Stimulated activated memory B cell treated with anti-CD40 and anti-IgM and Interleukin-4, amounts not matched to agents 10 μg/mL and 1 μg/mL and 100 μg/mL, for 72 hours (primary cell): ENCODE data around the gene ARHGAP15.
A peak's percentile ranks its signal among the peaks of the same experiment; 100 is the strongest.
"Not testable (repeated sequence)": the region's sequence is repeated elsewhere in the genome, so short reads cannot be mapped to it uniquely, and the experiment has no call there.

Experiments
- ATAC-seq: fragments of 150-1000 bp; cut with Tn5 transposase; 2 replicates; pipeline ENCODE4 v1.10.0; 2021
- H3K27ac Mint-ChIP-seq: one replicate; pipeline ENCODE4 v1.8.0; 2022; ENCODE audit warnings: mild to moderate bottlenecking, mixed read lengths
- H3K27me3 Mint-ChIP-seq: one replicate; pipeline ENCODE4 v1.8.0; 2022; ENCODE audit warnings: mixed read lengths
- H3K36me3 Mint-ChIP-seq: one replicate; pipeline ENCODE4 v1.8.0; 2022; ENCODE audit warnings: mixed read lengths
- H3K4me1 Mint-ChIP-seq: one replicate; pipeline ENCODE4 v1.8.0; 2022; ENCODE audit warnings: mixed read lengths
- H3K4me3 Mint-ChIP-seq: one replicate; pipeline ENCODE4 v1.8.0; 2022; ENCODE audit warnings: mild to moderate bottlenecking, moderate library complexity, mixed read lengths
- H3K9me3 Mint-ChIP-seq: one replicate; pipeline ENCODE4 v1.8.0; 2022; ENCODE audit warnings: mixed read lengths

Gene ARHGAP15

DNA sequence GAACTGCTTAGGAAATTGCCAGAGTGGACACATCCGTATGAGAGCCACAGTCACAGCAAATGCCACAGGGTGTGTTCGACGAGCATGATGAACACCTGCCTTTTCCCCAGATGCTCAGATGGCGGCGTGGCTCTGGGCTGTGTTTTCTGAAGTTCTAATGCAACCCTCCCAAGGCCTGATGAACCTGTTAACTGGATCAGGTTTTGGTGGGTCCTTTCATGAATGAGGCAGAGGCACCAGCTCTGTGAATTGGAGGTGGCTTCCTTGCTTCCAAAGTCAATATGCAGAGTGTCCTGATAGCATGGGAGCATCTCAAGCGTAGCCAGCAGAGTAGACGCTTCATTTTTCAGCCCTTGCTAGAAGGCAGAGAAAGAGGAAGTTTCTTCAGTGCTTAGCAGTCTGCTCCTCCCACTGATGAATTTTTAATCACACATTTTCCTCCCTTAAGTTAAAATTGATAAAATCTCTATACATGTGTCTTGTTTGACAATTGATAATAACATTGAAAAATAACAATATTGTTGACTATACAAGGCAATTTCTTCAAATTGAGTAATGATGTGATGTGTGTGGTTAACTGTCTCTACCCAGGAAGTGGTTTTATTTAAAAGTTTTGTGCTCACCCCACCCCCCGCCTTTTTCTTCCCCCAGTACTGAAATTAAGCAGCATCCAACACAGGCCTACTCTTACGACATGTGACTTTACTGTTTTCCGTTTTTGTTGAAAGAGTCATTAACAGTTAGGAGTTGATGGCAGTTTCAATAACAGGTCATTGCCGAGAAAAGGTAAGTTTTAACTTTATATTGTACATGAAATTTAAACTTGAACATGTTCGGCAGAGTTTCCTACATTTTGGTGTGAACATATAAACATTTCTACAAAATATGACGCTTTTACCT, at the start of gene ARHGAP15:
Gene ARHGAP15, plus strand, starts transcription at position 739 of the 900 bp plus-strand sequence.
- Mint-ChIP-seq H3K27ac (peak within 1 kb of the TSS; percentile 100), H3K4me3 (peak within 1 kb of the TSS; percentile 82), H3K9me3 (no peaks in the 10 kb centered on the region), H3K4me1 (peaks cover 23% of the 10 kb centered on the region), H3K36me3 (peaks cover 9% of the 10 kb centered on the region), H3K27me3 (no peaks in the 10 kb centered on the region)
- peak; percentile 97 for ATAC-seq

GRCh38 chr2:143081616-143082015, 47.6 kb upstream of the ARHGAP15 start:
- H3K4me1 Mint-ChIP-seq = peaks cover 6% of the 10 kb centered on the region
- H3K9me3 Mint-ChIP-seq = peaks cover 1% of the 10 kb centered on the region
- no peaks in the 10 kb centered on the region for H3K36me3 Mint-ChIP-seq
- H3K4me3 Mint-ChIP-seq = no peak overlapping the region
- no peak for ATAC-seq
- H3K27ac Mint-ChIP-seq = no peak overlapping the region
- H3K27me3 Mint-ChIP-seq = no peaks in the 10 kb centered on the region

- H3K4me3 Mint-ChIP-seq = no peak overlapping the region
- ATAC-seq = peak; percentile 57
- no peak overlapping the region for H3K27ac Mint-ChIP-seq
- H3K36me3 Mint-ChIP-seq = no peaks in the 10 kb centered on the region
- H3K9me3 Mint-ChIP-seq = no peaks in the 10 kb centered on the region
- H3K27me3 Mint-ChIP-seq = no peaks in the 10 kb centered on the region
- peaks cover 6% of the 10 kb centered on the region for H3K4me1 Mint-ChIP-seq
Observed at GRCh38 chr2:143083636-143084035, 45.6 kb upstream of the ARHGAP15 start.

- no peak for ATAC-seq
- Mint-ChIP-seq H3K27me3 (no peaks in the 10 kb centered on the region), H3K4me3 (no peak overlapping the region), H3K4me1 (peaks cover 6% of the 10 kb centered on the region), H3K27ac (no peak overlapping the region), H3K36me3 (no peaks in the 10 kb centered on the region), H3K9me3 (no peaks in the 10 kb centered on the region)
Observed at GRCh38 chr2:143084462-143084861, 44.8 kb upstream of the ARHGAP15 start.

GRCh38 chr2:143085125-143085784, 44.0 kb upstream of the ARHGAP15 start:
- H3K9me3 Mint-ChIP-seq = no peaks in the 10 kb centered on the region
- H3K4me3 Mint-ChIP-seq = no peak overlapping the region
- H3K27ac Mint-ChIP-seq = peak overlapping the region; percentile 18
- no peak for ATAC-seq
- no peaks in the 10 kb centered on the region for H3K27me3 Mint-ChIP-seq
- H3K36me3 Mint-ChIP-seq = no peaks in the 10 kb centered on the region
- H3K4me1 Mint-ChIP-seq = peaks cover 6% of the 10 kb centered on the region

GRCh38 chr2:143087033-143087432, 42.2 kb upstream of the ARHGAP15 start:
- H3K27ac Mint-ChIP-seq = no peak overlapping the region
- peaks cover 6% of the 10 kb centered on the region for H3K4me1 Mint-ChIP-seq
- no peaks in the 10 kb centered on the region for H3K9me3 Mint-ChIP-seq
- ATAC-seq = no peak
- H3K36me3 Mint-ChIP-seq = no peaks in the 10 kb centered on the region
- H3K4me3 Mint-ChIP-seq = no peak overlapping the region
- no peaks in the 10 kb centered on the region for H3K27me3 Mint-ChIP-seq

DNA sequence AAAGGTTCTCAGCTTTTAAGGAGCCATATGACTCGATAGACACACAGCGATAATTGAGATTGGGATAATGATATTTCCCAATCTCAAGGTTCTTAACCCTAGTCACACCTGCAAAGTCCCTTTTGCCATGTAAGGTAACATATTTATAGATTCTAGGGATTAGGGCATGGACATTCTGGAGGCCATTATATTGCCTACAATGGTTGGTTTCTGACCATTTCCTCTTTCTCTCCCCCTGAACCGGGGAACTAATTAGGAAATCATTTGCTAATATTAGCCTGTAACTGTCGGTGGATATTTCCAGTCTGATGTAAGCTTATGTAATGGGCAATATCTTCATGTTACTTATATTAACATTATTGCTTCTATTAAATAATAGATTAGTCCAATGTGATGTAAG, 40.8 kb upstream of the ARHGAP15 start:
- H3K9me3 Mint-ChIP-seq = no peaks in the 10 kb centered on the region
- no peak for ATAC-seq
- no peaks in the 10 kb centered on the region for H3K27me3 Mint-ChIP-seq
- no peaks in the 10 kb centered on the region for H3K36me3 Mint-ChIP-seq
- H3K27ac Mint-ChIP-seq = no peak overlapping the region
- H3K4me3 Mint-ChIP-seq = no peak overlapping the region
- H3K4me1 Mint-ChIP-seq = peaks cover 6% of the 10 kb centered on the region

DNA sequence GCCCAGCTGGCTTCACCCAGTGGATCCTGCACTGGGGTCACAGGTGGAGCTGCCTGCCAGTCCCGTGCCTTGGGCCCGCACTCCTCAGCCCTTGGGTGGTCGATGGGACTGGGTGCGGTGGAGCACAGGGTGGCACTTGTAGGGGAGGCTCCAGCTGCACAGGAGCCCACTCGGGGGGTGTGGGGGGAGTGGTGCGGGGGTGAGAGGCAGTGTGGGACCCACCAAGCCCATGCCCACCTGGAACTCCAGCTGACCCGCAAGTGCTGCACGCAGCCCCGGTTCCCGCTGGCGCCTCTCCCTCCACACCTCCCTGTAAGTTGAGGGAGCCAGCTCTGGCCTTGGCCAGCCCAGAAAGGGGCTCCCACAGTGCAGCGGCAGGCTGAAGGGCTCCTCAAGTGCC, 39.7 kb upstream of the ARHGAP15 start:
- H3K36me3 Mint-ChIP-seq, ATAC-seq, H3K27me3 Mint-ChIP-seq, H3K27ac Mint-ChIP-seq, H3K4me1 Mint-ChIP-seq, H3K9me3 Mint-ChIP-seq, H3K4me3 Mint-ChIP-seq: not testable (repeated sequence)

DNA sequence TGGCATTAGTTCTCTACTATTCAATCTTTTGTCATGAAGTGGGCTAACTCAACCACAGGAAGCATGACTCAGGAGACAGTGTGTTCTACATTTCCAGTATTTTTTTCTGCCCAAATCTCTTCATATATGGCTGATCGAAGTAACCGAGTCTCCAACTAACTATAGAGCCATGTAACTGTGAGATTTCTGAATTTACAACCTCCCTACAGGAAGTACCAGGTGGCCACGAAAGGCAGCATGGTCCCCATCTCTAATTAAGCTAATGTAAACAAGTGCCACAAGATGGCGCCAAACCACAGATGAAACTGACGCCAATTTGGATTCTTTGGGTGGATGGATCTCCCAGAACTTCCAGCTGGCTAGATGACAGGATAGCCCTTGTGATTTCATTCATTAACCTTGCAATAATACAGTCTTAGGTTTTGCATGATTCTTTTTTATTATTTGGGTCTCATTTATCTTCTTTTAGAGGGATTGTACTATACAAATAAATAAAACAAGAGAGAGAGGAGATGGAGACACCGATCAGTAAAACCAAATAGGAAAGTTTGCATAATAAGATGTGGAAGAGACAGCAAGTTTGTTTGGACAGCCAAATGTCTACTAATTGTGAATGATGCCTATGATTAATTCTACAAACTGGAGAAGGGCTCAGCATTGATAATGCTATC, 18.3 kb upstream of the ARHGAP15 start:
- no peak overlapping the region for H3K4me3 Mint-ChIP-seq
- no peaks in the 10 kb centered on the region for H3K36me3 Mint-ChIP-seq
- H3K27me3 Mint-ChIP-seq = no peaks in the 10 kb centered on the region
- H3K4me1 Mint-ChIP-seq = peaks cover 6% of the 10 kb centered on the region
- H3K9me3 Mint-ChIP-seq = no peaks in the 10 kb centered on the region
- peak; percentile 74 for ATAC-seq
- H3K27ac Mint-ChIP-seq = no peak overlapping the region

DNA sequence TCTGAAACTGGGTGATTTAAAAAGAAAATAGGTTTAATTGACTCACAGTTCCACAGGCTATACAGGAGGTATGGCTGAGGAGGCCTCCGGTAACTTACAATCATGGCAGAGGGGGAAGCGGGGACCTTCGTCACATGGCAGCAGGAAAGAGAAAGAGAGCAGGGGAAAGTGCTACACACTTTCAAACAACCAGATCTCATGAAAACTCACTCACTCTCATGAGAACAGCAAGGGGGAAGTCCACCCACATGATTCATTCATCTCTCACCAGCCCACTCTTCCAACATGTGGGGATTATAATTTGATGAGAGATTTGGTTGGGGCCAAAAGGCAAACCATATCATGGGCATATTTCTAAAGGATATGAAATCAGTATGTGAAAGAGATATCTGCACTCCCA, 12.0 kb upstream of the ARHGAP15 start:
- H3K36me3 Mint-ChIP-seq = no peaks in the 10 kb centered on the region
- ATAC-seq = no peak
- H3K27ac Mint-ChIP-seq = peak overlapping the region; percentile 4

DNA sequence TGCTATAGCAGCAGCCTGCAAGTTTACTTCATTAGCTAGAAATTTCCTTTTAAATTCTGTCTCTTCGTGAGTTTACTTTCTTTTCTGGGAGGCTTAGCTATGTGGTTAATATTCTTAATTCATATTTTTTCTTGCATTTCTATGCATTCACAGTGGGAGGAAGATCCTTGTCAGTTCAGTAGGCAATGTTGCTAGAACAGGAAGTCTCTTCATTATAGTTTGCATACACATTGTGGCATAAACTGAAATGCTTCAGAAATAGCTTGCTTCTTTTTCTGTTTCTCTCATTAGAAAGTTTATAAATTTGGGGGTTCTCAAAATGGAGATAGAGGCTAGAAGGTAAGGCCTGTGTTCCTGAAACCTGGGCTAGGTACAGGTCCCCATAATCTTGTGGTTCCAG, 8.1 kb upstream of the ARHGAP15 start:
- H3K27ac Mint-ChIP-seq = no peak overlapping the region
- peaks cover 13% of the 10 kb centered on the region for H3K4me1 Mint-ChIP-seq
- ATAC-seq = no peak
- no peaks in the 10 kb centered on the region for H3K9me3 Mint-ChIP-seq
- no peaks in the 10 kb centered on the region for H3K27me3 Mint-ChIP-seq
- H3K36me3 Mint-ChIP-seq = no peaks in the 10 kb centered on the region
- no peak overlapping the region for H3K4me3 Mint-ChIP-seq

More for the DNA sequence above, 12.0 kb upstream of the ARHGAP15 start:
- H3K27me3 Mint-ChIP-seq = no peaks in the 10 kb centered on the region
- no peak overlapping the region for H3K4me3 Mint-ChIP-seq
- H3K4me1 Mint-ChIP-seq = peaks cover 13% of the 10 kb centered on the region
- H3K9me3 Mint-ChIP-seq = no peaks in the 10 kb centered on the region

- Mint-ChIP-seq H3K4me1 (peaks cover 11% of the 10 kb centered on the region), H3K9me3 (no peaks in the 10 kb centered on the region), H3K4me3 (no peak overlapping the region), H3K27me3 (no peaks in the 10 kb centered on the region), H3K36me3 (no peaks in the 10 kb centered on the region), H3K27ac (no peak overlapping the region)
- ATAC-seq = no peak
Observed at GRCh38 chr2:143121957-143122356, 7.3 kb upstream of the ARHGAP15 start.

GRCh38 chr2:143123911-143124310, 5.3 kb upstream of the ARHGAP15 start:
- Mint-ChIP-seq H3K9me3 (no peaks in the 10 kb centered on the region), H3K27ac (no peak overlapping the region), H3K27me3 (no peaks in the 10 kb centered on the region), H3K4me1 (peaks cover 3% of the 10 kb centered on the region), H3K36me3 (no peaks in the 10 kb centered on the region), H3K4me3 (no peak overlapping the region)
- ATAC-seq = no peak

DNA sequence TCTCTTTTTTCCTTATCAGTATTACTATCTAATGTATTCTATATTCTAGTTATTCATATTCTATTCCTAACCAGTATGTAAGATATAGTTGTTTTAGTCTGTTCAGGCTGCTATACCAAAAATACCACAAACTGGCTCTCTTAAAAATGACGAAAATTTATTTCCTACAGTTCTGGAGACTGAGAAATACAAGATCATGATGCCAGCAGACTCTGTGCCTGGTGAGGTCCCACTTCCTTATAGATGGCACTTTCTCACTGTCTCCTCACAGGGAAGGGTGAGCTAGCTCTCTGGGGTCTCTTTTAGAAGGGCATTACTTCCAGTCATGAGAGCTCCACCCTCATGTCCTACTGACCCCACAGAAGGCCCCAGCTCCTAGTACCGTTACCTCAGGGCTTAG, 4.8 kb upstream of the ARHGAP15 start:
- ATAC-seq = no peak
- Mint-ChIP-seq H3K9me3 (no peaks in the 10 kb centered on the region), H3K4me1 (no peaks in the 10 kb centered on the region), H3K27me3 (no peaks in the 10 kb centered on the region), H3K27ac (no peak overlapping the region), H3K36me3 (no peaks in the 10 kb centered on the region), H3K4me3 (no peak overlapping the region)

DNA sequence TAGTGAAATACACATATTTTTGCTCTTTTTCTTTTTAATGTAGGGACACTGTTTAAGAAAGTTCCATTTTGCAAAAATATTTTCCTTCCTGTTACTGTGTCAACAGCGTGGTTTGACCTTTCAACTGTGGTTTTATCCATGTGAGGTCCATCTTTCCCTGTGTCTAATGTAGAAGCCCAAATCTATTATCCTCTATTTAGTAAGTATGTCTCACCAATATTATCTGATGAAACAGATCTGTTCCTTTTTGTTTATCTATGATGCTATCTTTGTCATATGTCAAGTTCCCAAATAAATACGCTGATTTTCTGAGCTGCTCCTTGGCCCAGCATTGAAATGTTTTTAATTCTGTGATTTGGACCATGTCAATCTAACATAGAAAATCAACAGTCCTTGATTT, 3.5 kb upstream of the ARHGAP15 start:
- Mint-ChIP-seq H3K36me3 (no peaks in the 10 kb centered on the region), H3K9me3 (no peaks in the 10 kb centered on the region), H3K27me3 (no peaks in the 10 kb centered on the region), H3K27ac (no peak overlapping the region), H3K4me3 (no peak overlapping the region), H3K4me1 (no peaks in the 10 kb centered on the region)
- ATAC-seq = no peak
